Lower leg skin (tissue), 3 donors: ENCODE results near the gene GPC6.

ENCODE experiments used
- CTCF ChIP-seq, 3 donors: fragments of 450-650 bp; IDR thresholded peaks; one replicate each; pipeline ENCODE4 v1.5.1; 2016; ENCODE audit warnings: antibody characterized with exemption in 3 of 3, mild to moderate bottlenecking in 3 of 3, moderate library complexity in 2 of 3
- POLR2A ChIP-seq, 2 donors: fragments of 450-650 bp; IDR thresholded peaks; one replicate each; pipeline ENCODE4 v1.6.1; 2016 to 2017; ENCODE audit warnings: antibody characterized with exemption in 2 of 2, mild to moderate bottlenecking in 1 of 2, moderate library complexity in 1 of 2

GRCh38 chr13:94020426-94020825, 793.8 kb downstream of the GPC6 start:
- TF ChIP-seq CTCF (IDR thresholded peaks at IDR 0.05) = no peak
- no peak for TF ChIP-seq POLR2A (IDR thresholded peaks at IDR 0.05)
